Right ventricle myocardium inferior (tissue), 1 donor: ENCODE data around the gene KRT33B. TPM values are rescaled to one million over a fixed set of nuclear protein-coding genes. Genes with fewer than 3 reads are reported as not detected.

Experiments
- ATAC-seq: fragments of 200-7000 bp; cut with Tn5 transposase; one replicate; pipeline ENCODE4 v1.9.1; 2020; ENCODE audit warnings: mild to moderate bottlenecking, moderate library complexity
- DNase-seq: peaks from one replicate; pipeline ENCODE4 v3.0.0; 2021; ENCODE audit errors: missing footprints
- intact Hi-C: fragments of 100-400 bp; cut with DNase I; formaldehyde crosslinking; loops from one replicate; pipeline ENCODE4 v1.11.0; 2022
- total RNA-seq: library from RNA; stranded (reverse); fragmentation: NEBNext Ultra II Directional; extraction: Animal tissue kit (Norgen Biotek cat#: 25700); gene quantifications from one replicate; pipeline ENCODE4 v1.2.1, GENCODE V29; 2021
- donor health status: DM: no; HTN: yes; CAD: no; lungs with severe emphysema.

Gene KRT33B
- total RNA-seq, 1 donor from 2014 or later, result not detected

DNA sequence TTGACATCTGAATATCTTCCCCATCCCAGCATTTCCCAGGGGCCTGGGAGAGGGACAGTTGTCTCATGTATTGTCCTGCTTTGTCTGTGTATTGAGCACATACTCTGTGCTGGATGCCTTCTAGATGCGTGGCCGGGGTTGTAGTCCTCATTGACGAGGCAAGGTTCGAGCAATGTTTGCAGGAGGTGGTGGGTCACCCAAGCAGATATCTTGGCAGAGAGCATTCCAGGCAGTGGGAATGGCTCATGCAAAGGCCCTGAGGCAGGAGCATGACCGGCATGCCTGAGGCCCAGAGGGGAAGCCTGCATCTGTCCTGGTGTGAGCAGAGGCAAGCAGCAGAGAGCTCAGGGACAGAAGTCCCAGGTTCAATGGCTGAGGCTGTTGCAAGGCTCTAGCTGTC lies 36.5 kb downstream of the KRT33B start:
- intact Hi-C loops, result no loop called here
- no peak for ATAC-seq
- DNase-seq, result no peak

DNA sequence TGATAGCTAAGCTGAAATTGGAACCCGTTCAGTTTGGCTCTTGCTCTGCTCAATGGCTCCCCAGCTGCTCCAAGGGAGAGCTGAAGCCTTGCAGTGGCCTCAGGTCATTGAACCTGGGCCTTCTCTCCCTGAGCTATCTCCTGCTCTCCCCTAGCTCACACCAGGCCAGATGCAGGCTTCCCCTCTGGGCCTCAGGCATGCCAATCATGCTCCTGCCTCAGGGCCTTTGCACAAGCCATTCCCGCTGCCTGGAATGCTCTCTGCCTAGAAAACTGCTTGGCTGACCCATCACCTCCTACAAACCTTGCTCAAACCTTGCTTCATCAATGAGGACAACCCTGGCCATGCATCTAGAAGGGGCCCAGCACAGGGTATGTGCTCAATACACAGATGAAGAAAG lies 37.4 kb downstream of the KRT33B start:
- no peak for ATAC-seq
- no peak for DNase-seq
- intact Hi-C loops, result no loop called here

DNA sequence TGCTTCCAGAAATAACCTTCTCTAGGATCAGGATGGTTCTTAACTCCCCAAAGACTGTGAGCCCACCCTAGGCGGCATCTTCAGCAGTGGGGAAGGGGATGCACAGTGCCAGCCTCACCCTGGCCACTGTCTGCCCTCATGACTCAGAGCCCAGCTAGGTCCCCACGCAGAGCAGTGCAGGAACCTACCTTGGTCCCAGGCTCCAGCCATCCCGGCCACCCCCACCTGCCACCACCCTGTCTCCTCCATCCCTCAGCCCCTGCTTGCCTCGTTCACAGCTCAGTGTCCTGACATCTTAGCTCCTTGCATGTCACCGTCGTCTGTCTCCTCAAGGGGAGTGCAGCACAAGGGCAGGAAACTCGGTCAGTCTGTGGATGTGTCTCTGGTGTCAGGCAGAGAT lies 38.0 kb downstream of the KRT33B start:
- intact Hi-C loops, result no loop called here
- DNase-seq, result no peak
- ATAC-seq, result no peak

DNA sequence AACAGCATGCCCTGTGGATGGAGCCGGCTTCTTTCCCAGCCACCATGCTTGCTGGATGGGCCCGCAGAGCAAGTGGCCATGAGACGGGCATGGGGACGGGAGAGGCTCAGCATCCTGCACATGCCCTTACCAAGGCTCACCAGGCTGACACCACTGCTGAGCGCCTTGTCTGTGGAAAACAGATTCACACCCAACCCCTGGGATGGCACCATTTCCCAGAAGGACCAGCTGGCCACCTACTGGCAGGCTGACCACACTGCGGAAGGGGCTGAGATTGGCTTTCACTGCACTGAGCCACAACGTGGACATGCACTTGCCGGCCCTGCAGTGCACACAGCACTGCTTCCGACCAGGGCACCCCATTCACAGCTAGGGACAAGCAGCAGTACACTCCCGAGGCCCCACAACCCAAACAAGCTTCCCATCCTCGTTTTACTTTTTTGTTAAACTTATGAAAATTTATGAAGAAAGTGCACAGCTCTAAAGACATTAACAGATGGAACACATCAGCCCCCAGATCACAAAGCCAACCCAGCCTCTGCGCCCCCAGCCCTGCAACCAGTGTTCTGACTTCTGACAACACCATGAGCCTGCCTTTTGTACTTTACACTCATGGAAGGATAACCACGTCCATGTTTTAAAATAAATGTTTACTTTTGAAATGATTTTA lies 40.2 kb downstream of the KRT33B start:
- intact Hi-C loops, result loop anchor here (10.0 kb wide), 1 partner anchor 415 kb away; no protein-coding TSS in a partner anchor
- DNase-seq (no peak), ATAC-seq (peak; percentile 37)

DNA sequence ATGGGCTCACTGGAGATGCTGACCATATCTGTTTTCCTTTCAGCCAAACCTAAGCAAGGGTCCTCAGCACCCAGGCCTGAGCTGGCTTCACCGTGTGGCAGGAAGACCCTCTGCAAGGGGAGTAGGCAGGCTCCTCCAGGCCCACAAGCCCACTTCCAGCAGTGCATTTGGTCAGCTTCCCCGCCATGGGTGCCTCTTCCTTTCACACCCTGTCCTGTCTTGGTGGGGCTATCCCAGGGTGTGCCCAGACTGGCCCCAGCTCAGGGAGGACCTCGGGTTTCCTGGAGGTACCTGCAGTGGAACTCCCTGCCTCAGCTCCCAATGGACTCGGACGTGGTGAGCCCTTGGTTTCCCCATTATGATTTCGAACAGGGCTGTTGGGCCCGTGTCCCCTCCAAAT lies 41.4 kb downstream of the KRT33B start:
- DNase-seq (no peak), ATAC-seq (no peak)
- intact Hi-C loops, result loop anchor here (10.0 kb wide), 1 partner anchor 413 kb away; no protein-coding TSS in a partner anchor

DNA sequence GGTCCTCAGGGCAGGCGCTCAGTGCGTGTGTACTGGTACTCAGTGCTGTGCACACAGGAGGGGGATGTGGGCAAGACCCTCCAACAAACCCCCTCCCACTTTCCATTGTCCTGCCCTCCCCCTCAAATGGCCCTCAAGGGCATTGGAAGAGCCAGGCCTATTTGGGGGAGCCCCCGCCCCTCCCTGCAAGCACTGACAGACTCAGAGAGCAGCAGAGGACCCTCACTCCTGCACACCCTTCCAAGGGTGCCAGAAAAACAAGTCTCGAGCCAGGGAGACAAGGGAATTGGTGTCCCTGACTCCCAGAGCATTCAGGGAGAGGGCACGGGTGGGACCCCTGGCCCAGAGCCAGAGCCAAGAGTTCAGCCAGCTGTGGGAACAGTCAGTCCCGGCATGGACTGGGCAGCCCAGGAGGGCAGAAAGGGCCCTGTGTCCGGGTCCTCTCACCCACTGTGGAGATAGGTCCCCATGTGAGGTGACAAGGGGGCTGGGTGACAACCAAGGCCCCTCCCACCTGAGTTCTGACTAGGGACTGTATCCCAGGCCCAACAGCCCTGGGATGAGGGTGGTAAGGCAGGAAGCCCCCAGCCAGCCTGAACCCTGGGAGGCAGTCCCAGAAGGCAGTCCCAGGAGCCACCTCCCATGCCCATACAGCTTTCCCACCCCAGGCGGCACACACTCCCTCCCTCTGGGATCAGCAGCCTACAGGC lies 42.0 kb downstream of the KRT33B start:
- intact Hi-C loops, result loop anchor here (10.0 kb wide), 1 partner anchor 413 kb away; no protein-coding TSS in a partner anchor

DNA sequence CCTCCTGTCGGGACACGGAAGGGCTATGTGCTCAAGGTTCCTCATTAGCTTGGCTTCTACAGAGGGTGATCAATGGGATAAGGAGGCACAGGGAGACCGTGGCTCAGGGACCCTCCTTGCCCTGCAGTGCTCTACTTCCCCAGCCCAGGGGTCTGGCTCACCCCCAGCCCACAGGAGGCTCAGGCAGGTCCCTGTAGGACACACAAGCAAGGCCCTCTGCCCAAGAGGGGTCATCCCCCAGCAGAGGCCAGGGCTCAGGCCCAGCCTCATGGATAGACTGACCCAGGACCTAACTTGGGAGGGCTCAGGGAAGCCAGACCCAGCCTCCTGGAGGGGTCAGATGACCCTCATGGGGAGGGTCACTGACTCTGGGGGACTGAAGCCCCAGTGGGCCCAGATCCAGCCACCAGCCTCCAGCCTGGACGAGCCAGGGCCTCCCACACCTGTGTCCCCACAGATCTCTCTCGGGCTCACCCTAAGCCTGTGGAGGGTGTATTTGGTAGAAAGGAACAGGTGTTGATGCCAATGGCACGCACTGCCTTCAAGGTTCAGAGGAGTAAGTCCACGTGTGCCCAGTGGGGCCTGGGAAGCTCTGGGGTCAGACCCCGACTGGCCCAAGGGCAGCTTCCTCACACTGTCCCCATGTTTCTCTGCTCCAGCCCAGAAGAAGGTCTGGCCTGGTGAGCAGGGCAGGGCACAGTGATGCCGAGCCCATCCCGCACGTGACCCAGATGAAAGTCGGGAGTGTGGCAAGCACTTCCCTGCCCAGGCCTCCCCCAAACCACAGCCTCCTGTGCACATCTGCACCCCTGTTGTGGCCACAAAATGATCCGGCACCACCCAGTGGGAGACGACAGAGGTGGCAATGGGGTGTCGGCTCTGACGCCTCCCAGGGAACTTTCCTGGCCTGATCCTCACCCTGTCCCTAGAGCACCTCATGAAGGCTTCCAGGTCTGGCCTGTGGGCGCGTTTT lies 43.2 kb downstream of the KRT33B start:
- intact Hi-C loops, result loop anchor here (10.0 kb wide), 1 partner anchor 412 kb away; no protein-coding TSS in a partner anchor
- ATAC-seq, result no peak
- DNase-seq, result no peak

More for the DNA sequence above, 42.0 kb downstream of the KRT33B start:
- ATAC-seq, result no peak
- no peak for DNase-seq

DNA sequence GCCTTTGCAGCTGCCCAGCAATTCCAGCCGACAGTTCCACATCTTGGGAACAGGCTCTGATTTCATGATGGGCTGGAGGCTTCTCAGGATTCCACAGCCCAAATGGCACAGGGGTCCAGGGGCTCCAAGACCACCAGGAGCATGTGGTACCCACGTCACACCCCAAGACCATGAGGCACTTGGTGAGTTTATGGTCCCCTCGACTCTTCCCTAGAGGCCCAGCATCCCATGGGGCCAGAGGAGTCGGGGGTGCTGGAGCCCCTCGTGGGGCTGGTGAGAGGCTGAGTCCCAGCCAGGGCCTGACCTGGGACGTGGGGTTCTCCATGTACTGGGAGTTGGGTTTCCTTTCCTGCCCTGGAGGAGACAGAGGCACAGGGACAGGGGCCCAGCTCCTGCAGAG lies 44.0 kb downstream of the KRT33B start:
- DNase-seq (no peak), ATAC-seq (no peak)
- intact Hi-C loops, result loop anchor here (10.0 kb wide), 1 partner anchor 411 kb away; no protein-coding TSS in a partner anchor

DNA sequence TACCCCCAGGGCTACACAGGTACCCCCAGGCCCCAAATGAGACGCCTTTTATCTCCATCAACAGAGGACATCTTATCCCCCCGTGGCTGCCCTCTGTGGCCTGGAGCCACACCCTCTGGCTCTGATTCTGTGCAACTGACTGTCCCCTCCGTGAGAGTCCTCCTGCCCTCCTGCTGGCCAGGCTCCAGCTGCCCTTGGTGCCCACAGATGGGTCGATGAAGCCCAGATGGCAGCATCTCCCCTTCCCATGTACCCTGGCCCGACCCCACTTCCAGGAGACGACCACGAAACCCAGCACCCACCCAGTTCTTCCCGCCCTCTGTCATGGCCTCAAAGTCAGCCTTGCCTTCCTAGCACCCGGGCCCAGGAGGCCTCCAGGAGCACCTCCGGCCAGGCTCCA lies 44.5 kb downstream of the KRT33B start:
- ATAC-seq (no peak), DNase-seq (no peak)
- intact Hi-C loops, result loop anchor here (10.0 kb wide), 1 partner anchor 410 kb away; no protein-coding TSS in a partner anchor

DNA sequence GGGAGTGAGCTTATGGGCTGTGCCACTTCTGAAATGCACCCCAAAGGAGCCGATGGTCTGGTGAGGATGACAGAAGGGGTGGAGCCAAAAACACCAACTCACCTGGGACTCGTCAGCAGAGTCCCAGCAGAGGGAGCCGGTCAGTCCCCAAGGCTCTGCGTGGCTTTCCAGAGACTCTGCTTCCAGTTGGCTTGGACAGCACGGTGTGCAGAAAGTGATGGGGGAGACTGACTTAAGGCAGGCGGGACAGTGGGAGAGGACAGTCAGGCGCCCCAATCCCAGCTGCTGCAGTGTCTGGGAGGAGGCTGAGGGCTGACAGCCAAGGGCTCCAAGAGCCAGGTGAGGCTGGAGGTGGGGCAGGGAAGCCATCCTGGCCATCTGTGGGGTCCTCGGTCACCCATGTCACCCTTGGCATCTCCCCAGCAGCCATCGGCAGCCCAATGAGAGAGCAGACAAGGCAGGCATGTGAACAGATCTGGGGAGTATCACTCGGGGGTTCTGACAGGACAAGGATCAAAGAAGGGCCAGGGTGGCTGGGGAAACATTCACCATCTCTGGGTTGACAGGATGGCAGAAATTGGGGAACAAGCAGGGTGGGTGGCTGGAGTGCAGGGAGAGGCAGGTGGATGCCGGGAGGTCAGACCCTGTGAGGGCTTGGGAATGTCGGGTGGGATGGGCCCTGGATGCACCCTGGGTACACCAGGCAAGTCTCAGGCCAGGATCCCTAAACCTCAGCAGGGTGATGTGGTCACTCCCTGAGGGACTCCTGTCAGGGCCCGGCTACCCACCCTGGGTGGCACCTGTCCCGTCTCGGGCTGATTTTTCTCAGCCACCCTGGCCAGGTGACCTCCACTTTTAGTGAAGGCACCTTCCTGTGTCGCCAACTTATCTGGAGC lies 45.2 kb downstream of the KRT33B start:
- ATAC-seq (no peak), DNase-seq (no peak)
- intact Hi-C loops, result loop anchor here (5.0 to 10.0 kb wide), 2 partner anchors 410 to 522 kb away; no protein-coding TSS in a partner anchor

DNA sequence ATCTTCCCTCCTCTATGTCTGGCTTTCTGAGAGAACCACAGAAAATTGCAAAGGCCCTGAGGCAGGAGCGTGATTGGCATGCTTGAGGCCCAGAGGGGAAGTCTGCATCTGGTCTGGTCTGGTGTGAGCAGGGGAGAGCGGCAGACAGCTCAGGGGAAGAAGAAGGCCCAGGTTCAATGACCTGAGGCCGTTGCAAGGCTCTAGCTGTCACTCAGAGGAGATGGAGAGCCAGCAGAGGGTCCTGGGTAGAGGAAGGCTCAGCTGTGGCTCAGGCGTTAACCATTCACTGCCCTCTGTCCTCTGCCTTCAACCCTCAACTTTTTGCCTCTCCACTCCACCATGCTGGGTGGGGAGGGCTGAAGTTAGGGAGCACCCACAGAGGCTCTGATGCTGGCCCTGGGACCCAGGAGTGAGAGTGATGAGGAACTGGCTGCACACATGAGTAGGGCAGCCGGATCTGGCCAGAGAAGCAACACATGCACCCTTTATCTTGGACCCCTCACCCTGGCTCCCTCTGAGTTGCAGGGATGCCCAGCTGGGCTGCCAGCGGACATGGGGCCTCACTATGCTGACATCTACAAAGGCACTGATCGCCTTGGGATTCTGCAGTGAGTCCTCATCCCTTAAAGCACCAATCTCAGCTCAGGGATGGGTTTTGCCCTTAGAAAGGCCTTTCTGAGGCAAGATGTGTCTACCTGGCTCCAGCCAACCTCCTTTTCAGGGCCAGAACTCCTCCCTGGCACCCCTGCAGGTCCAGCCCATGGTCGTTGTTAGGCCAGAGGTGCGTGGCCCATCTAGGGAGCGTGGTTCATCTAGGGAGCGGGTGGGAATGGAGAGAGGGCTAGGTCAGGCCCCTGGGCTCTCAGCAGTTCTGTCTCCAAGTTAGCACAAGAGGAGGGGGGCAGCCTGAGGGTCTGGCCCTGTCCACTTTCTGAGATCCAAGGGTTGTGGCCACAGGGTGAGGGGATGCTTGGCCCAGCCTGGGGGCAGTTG lies 46.4 kb downstream of the KRT33B start:
- intact Hi-C loops, result loop anchor here (5.0 to 10.0 kb wide), 2 partner anchors 408 to 521 kb away; no protein-coding TSS in a partner anchor
- no peak for DNase-seq
- no peak for ATAC-seq

DNA sequence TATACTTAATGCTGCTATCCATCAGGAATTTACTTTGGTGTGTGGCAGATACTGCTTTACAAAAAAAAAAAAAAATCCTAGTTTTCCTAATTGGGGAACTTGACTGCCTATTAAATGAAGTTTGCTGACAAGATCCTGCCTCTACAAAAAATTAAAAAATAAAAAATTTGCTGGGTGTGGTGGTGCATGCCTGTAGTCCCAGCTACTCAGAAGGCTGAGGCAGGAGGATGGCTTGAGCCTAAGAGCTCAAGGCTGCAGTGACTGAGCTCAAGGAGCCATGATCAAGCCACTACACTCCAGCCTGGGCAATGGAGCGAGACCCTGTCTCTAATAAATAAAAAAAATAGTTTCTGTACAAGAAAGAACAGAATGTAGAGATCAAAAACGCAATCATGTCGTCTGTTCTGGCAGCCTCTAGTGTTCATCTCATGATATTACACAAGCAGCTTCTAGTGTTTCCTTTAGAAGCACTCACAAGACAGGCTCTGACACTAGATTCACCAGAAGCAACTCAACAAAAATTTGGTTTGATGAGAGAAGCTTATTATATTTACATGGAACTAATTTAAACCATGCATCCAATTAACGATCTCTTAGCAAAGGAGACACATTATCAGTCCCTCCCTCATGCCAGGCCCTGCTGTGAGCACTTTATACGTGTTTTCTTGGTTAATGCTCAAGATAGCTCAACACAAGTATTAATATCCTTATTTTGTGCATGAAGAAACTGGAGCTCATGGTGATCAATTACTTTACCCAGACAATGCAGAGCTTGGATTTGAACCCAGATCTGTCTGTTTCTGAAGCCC lies 47.3 kb downstream of the KRT33B start:
- intact Hi-C loops, result loop anchor here (5.0 to 10.0 kb wide), 2 partner anchors 407 to 520 kb away; no protein-coding TSS in a partner anchor

DNA sequence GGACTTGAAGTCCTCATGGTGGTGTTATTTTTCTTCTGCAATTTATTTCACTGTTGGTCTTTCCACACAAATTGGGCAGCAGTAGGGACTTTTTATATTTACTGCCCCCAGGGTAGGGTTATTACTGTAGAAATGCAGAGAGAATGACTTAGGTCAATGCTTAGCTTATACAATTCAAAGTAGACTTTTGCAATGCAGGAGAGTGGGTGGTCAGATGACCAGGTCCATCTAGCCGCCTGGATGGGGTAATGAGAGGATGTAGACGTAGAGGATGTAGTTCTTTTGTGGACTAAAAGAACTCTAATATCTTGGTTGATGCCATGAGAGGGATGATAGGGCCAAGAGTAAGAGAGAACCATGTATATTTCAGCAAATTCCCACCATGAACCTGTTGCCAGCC lies 51.4 kb downstream of the KRT33B start:
- intact Hi-C loops, result no loop called here
- DNase-seq (no peak), ATAC-seq (no peak)

More for the DNA sequence above, 47.3 kb downstream of the KRT33B start:
- ATAC-seq, result no peak
- DNase-seq, result no peak

DNA sequence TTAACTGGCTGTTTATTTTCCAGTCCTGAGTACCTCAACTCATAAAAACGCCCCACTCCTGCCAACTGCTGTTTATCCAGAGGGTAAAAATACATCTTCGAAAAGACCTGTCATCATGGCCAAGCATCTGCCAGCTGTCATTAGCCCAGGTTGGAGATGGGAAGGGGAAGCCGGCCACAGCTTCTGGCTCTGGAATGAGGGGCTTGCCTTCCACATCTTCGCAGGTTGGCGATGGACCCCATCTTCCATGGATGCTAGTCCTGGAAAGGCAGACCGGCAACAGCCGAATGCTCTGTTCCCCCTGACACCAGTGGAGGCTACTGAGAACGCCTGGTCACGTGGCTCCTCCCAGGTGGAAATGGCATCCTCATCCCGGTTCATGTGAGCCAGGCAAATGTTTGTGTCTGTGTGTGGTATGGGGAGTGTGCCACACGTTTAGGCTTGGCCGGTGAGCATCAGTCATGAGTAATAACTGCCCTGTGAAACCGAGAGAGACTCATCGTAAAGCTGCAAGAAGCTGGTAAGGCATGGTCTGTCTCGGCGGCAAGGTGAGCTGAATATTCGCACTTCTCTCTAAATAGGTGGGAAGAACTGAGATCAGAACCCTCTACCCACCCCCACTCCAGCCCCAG lies 53.7 kb downstream of the KRT33B start:
- ATAC-seq, result no peak
- DNase-seq, result no peak
- intact Hi-C loops, result no loop called here

DNA sequence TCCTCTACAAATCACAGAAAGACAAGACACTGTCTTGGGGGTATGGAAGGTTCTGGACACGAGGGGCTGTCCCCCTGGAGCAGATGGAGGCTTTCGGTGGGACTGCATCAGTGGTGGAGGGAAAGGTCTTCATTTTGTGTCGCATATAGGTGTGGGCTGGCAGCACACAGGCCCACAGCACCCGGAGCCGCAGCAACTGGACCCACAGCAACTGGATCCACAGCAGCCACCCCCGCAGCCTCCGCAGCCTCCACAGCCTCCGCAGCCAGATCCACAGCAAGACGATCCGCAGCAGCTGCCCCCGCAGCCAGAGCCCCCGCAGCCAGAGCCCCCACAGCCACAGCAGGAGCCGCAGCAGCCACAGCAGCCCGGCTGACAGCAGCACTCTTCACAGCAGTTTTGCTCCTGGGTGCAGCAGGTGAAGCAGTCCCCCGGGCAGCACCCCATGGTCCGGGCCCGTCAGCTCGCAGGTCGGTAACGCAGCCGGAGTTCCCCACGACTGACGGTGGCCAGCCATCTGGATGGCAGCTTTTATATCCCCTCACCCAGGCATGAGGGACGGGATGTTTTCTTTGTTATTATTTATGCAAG lies 54.3 kb downstream of the KRT33B start, which contains the start of gene KRTAP17-1:
KRTAP17-1 (minus strand) TSS at position 507 of the 591 bp plus-strand sequence; CDS start at position 447, 60 bp downstream.
- ATAC-seq, result no peak
- no peak for DNase-seq
- intact Hi-C loops, result no loop called here
